Thyroid gland (tissue), 4 donors: ENCODE results near the gene STAT3.

Source experiments
- POLR2A ChIP-seq, 2 donors: fragments of 450-650 bp; IDR thresholded peaks; one replicate each; pipeline ENCODE4 v1.6.1; 2017; ENCODE audit warnings: antibody characterized with exemption in 2 of 2, mild to moderate bottlenecking in 2 of 2, moderate library complexity in 1 of 2
- TF ChIP-seq, protein P1 (sequence below), 6 experiments: fragments of 200-600 bp in 3 of 6; fragments of 450-650 bp in 3 of 6; sonication (generic) in 3 of 6; IDR thresholded peaks; one replicate each; pipeline ENCODE4 v1.5.1; 2016 to 2019; ENCODE audit warnings: antibody characterized with exemption in 6 of 6, mild to moderate bottlenecking in 2 of 6, inconsistent platforms in 1 of 6, moderate library complexity in 1 of 6

- no peak for TF ChIP-seq POLR2A (IDR thresholded peaks at IDR 0.05)
- TF ChIP-seq, protein P1, sequence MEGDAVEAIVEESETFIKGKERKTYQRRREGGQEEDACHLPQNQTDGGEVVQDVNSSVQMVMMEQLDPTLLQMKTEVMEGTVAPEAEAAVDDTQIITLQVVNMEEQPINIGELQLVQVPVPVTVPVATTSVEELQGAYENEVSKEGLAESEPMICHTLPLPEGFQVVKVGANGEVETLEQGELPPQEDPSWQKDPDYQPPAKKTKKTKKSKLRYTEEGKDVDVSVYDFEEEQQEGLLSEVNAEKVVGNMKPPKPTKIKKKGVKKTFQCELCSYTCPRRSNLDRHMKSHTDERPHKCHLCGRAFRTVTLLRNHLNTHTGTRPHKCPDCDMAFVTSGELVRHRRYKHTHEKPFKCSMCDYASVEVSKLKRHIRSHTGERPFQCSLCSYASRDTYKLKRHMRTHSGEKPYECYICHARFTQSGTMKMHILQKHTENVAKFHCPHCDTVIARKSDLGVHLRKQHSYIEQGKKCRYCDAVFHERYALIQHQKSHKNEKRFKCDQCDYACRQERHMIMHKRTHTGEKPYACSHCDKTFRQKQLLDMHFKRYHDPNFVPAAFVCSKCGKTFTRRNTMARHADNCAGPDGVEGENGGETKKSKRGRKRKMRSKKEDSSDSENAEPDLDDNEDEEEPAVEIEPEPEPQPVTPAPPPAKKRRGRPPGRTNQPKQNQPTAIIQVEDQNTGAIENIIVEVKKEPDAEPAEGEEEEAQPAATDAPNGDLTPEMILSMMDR (IDR thresholded peaks at IDR 0.05) = no peak
Observed at GRCh38 chr17:42403150-42403549, 14.9 kb upstream of the STAT3 start.
